Measurements from ENCODE around the gene FAM187B.

The FAM187B gene

GRCh38 chr19:35271546-35271945 lies 43.0 kb upstream of the FAM187B start:
- TF ChIP-seq CTCF (IDR thresholded peaks at IDR 0.05; ENCODE audit: low read depth, low read length, missing control alignments) = no peak
- no peak overlapping the region for H3K4me3 ChIP-seq (replicated peaks; ENCODE audit: low read depth, low read length)
- DNase-seq (ENCODE audit: extremely low read depth, low read depth) = no peak

GRCh38 chr19:35270381-35270811 lies 41.9 kb upstream of the FAM187B start:
- no peak for DNase-seq (ENCODE audit: extremely low read depth, low read depth)
- H3K4me3 ChIP-seq (replicated peaks; ENCODE audit: low read depth, low read length) = peak overlapping the region; percentile 48
- no peak for TF ChIP-seq CTCF (IDR thresholded peaks at IDR 0.05; ENCODE audit: low read depth, low read length, missing control alignments)

- TF ChIP-seq CTCF (IDR thresholded peaks at IDR 0.05; ENCODE audit: low read depth, low read length, missing control alignments) = peak; percentile 50
- peak overlapping the region; percentile 48 for H3K4me3 ChIP-seq (replicated peaks; ENCODE audit: low read depth, low read length)
- DNase-seq (ENCODE audit: extremely low read depth, low read depth) = peak; percentile 46
Measured at GRCh38 chr19:35269438-35270117, 41.0 kb upstream of the FAM187B start.

GRCh38 chr19:35268536-35269437 lies 40.2 kb upstream of the FAM187B start, which contains the start of gene USF2:
TSS of gene USF2 (plus strand) at chr19:35268962. CDS start at chr19:35269102, 140 bp downstream.
- H3K4me3 ChIP-seq (replicated peaks; ENCODE audit: low read depth, low read length) = peak within 1 kb of the TSS; percentile 81
- no peak for DNase-seq (ENCODE audit: extremely low read depth, low read depth)
- TF ChIP-seq CTCF (IDR thresholded peaks at IDR 0.05; ENCODE audit: low read depth, low read length, missing control alignments) = no peak

GRCh38 chr19:35267818-35268535 lies 39.4 kb upstream of the FAM187B start:
- no peak for TF ChIP-seq CTCF (IDR thresholded peaks at IDR 0.05; ENCODE audit: low read depth, low read length, missing control alignments)
- no peak for DNase-seq (ENCODE audit: extremely low read depth, low read depth)
- peak overlapping the region; percentile 81 for H3K4me3 ChIP-seq (replicated peaks; ENCODE audit: low read depth, low read length)

- no peak for DNase-seq (ENCODE audit: extremely low read depth, low read depth)
- TF ChIP-seq CTCF (IDR thresholded peaks at IDR 0.05; ENCODE audit: low read depth, low read length, missing control alignments) = no peak
- H3K4me3 ChIP-seq (replicated peaks; ENCODE audit: low read depth, low read length) = peak overlapping the region; percentile 81
Measured at GRCh38 chr19:35267353-35267817, 38.8 kb upstream of the FAM187B start.

Measured in HFF-Myc (cell line).